ENCODE data around the gene TCF15. TPM values are rescaled to one million over a fixed set of nuclear protein-coding genes. Genes with fewer than 3 reads are reported as not detected.

TCF15 gene
- total and polyA plus RNA-seq, 2 of the 13 experiments (the other 11 are each of a cell fraction or from before 2014, with no cell fraction given): not detected

GRCh38 chr20:652615-653109 lies 42.6 kb upstream of the TCF15 start (continued):
- TF ChIP-seq ZNF18 (CRISPR knock-in tag; IDR thresholded peaks at IDR 0.05; ENCODE audit: insufficient replicate concordance) (no peak), POLR2A (IDR thresholded peaks at IDR 0.05; ENCODE audit: insufficient read depth in 1 of 2, low read depth in 2 of 2, low read length in 2 of 2) (peak in 1 of 2 experiments; percentile 87; a peak in 2 of 4 replicates), ZNF234 (CRISPR knock-in tag; conservative IDR thresholded peaks at IDR 0.05) (no peak), SSRP1 (CRISPR knock-in tag; IDR thresholded peaks at IDR 0.05) (0 out of 2 replicates have a peak, but pooled peaks have one; percentile 34), FIP1L1 (IDR thresholded peaks at IDR 0.05; ENCODE audit: borderline replicate concordance, insufficient read depth, low read depth, low read length) (no peak), ZNF143 (CRISPR knock-in tag; IDR thresholded peaks at IDR 0.05) (no peak), RNF219 (CRISPR knock-in tag; IDR thresholded peaks at IDR 0.05) (no peak), ZBTB37 (CRISPR knock-in tag; IDR thresholded peaks at IDR 0.05) (no peak; the same call in 1 of the 2 replicates), NPAS2 (CRISPR knock-in tag; IDR thresholded peaks at IDR 0.05; ENCODE audit: borderline replicate concordance) (no peak), ZSCAN25 (CRISPR knock-in tag; IDR thresholded peaks at IDR 0.05) (no peak), ZNF3 (CRISPR knock-in tag; IDR thresholded peaks at IDR 0.05) (0 out of 2 replicates have a peak, but pooled peaks have one; percentile 18), RBM22 (optimal IDR thresholded peaks at IDR 0.05; ENCODE audit: low read length) (no peak), CREBL2 (CRISPR knock-in tag; IDR thresholded peaks at IDR 0.05; ENCODE audit: borderline replicate concordance) (no peak; the same call in 1 of the 2 replicates), ZXDC (CRISPR knock-in tag; IDR thresholded peaks at IDR 0.05) (no peak; the same call in 1 of the 2 replicates), MEIS1 (CRISPR knock-in tag; IDR thresholded peaks at IDR 0.05; ENCODE audit: borderline replicate concordance) (no peak), ZNF547 (CRISPR knock-in tag; IDR thresholded peaks at IDR 0.05) (no peak; the same call in 1 of the 2 replicates), RBAK (CRISPR knock-in tag; IDR thresholded peaks at IDR 0.05) (no peak), U2AF1 (optimal IDR thresholded peaks at IDR 0.05; ENCODE audit: low read depth, low read length) (peak; percentile 77), NFKBIZ (CRISPR knock-in tag; IDR thresholded peaks at IDR 0.05) (no peak), ZZZ3 (CRISPR knock-in tag; IDR thresholded peaks at IDR 0.05; ENCODE audit: borderline replicate concordance) (no peak; the same call in 1 of the 2 replicates), ZSCAN29 (CRISPR knock-in tag; conservative IDR thresholded peaks at IDR 0.05) (no peak), FOXM1 (CRISPR knock-in tag; IDR thresholded peaks at IDR 0.05) (no peak), ZNF382 (CRISPR knock-in tag; IDR thresholded peaks at IDR 0.05; ENCODE audit: borderline replicate concordance) (no peak)

All from HepG2 (cell line).